Subcutaneous adipose tissue (tissue), 4 donors: Measurements from ENCODE around the gene CD200. TPM values are rescaled to one million over a fixed set of nuclear protein-coding genes. Genes with fewer than 3 reads are reported as not detected.

Experiments
- total RNA-seq, 4 donors: library from RNA; depleted of rRNA; stranded (reverse); fragments of >200 nt; gene quantifications; one replicate each; pipeline ENCODE4 v1.1.0, GENCODE V29; 2016
- TF ChIP-seq, protein P1 (sequence below): fragments of 450-650 bp; IDR thresholded peaks from one replicate; pipeline ENCODE4 v1.5.1; 2016; ENCODE audit warnings: low read depth, mild to moderate bottlenecking, control low read depth, antibody characterized with exemption, moderate library complexity

The CD200 gene
- total RNA-seq, 4 donors from 2014 or later = 2.6 to 10.2 (median 6.7) TPM

DNA sequence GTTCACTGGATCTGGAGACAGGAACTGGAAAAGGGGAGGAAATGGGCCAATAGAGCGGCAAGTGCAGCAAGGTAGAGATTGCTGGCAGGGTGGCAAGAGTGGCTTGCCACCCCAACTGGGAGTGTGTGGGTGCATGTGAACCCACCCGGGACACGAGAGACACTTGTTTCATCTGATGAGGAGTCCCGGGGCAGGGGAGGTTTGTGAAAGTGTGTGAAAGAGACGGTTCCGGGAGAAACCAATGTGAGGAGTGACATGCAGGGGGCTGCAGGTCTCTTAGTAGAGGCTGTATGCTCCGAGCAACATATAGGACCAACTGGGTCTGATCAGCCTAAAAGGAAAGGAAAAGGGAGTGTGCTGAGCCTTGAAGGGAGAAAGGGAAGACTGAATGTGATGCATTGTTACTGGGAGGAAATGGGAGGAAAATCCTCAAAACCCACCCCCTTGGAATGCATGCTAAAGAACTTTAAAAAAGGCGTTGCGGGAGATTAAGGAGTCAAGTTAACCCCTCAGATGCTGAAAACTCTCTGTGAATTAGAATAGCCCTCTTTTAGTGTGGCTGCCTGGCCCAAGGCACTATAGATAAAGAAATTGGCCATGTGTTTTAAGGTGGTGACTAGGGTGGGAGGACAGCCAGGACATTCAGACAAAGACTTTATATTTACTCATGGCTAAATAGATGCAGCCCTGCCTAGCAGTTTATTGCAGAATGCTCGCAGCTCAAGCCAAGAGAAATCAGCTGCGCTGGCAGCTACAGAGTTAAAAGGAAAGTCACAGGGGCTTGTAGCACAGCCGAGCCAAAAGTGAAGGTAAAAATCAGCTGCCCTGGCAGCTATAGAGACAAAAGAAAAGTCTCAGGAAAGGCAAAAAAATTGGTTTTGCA is 29.8 kb upstream of the CD200 start:
- TF ChIP-seq, protein P1, sequence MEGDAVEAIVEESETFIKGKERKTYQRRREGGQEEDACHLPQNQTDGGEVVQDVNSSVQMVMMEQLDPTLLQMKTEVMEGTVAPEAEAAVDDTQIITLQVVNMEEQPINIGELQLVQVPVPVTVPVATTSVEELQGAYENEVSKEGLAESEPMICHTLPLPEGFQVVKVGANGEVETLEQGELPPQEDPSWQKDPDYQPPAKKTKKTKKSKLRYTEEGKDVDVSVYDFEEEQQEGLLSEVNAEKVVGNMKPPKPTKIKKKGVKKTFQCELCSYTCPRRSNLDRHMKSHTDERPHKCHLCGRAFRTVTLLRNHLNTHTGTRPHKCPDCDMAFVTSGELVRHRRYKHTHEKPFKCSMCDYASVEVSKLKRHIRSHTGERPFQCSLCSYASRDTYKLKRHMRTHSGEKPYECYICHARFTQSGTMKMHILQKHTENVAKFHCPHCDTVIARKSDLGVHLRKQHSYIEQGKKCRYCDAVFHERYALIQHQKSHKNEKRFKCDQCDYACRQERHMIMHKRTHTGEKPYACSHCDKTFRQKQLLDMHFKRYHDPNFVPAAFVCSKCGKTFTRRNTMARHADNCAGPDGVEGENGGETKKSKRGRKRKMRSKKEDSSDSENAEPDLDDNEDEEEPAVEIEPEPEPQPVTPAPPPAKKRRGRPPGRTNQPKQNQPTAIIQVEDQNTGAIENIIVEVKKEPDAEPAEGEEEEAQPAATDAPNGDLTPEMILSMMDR = no peak

DNA sequence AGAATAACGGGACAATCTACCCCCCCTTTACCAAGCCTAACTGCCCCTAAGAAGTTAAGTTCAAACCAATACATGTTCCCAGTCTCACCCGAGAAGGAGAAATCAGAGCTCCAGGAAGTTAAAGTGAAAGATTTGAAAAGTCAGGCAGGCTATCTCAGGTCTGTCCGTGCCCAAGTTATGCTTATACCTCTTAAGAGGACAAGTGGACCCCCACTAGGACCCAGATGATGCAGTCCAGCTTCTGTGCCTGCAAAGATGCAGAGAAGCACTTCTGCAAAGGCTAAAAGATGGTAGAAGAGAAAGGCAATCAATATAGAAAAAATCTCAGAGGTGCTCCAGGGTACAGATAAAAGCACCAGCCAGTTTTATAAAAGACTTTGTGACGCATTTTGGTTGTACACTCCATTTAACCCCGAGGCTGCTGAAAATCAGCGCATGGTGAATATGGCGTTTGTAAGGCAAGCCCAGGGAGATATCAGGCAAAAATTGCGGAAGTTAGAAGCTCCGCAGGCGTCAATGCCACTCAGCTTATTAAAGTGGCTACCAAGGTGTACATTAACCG is 29.1 kb upstream of the CD200 start:
- TF ChIP-seq, protein P1 = no peak

DNA sequence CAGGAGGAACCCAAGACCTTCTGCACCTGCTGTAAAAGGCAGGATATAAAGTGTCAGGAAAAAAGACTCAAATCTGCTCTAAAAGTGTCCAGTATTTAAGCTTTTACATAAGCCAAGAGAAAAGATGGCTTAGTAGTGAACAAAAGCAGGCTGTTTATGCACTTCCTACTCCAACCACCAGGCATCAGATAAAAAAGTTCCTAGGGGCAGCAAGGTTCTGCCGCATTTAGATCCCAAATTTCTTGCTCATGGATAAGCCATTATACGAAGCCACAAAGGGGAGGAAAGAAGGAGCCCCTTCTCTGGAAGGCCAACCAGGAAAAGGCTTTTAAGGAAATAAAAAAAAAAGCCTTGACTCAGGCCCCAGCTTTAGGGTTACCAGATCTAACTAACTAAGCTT is 28.3 kb upstream of the CD200 start:
- TF ChIP-seq, protein P1 = no peak

DNA sequence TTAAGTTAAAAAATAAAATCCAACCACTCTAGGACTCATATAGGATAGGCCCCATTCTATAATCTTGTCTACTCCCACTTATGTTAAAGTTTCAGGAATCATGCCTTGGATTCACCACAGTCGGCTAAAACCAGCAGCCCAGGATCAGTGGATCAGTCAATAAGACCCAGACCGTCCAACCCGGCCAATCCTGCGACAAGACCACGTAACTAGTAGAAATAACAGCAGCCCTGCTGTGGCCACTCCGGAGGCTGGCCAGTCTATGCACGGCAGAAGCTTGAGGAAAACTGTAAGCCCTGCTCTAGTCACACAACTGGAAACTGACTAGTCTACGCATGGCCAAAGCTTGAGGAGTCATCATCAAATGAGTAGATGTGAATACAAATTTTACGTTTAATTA is 26.1 kb upstream of the CD200 start:
- TF ChIP-seq, protein P1 = no peak

DNA sequence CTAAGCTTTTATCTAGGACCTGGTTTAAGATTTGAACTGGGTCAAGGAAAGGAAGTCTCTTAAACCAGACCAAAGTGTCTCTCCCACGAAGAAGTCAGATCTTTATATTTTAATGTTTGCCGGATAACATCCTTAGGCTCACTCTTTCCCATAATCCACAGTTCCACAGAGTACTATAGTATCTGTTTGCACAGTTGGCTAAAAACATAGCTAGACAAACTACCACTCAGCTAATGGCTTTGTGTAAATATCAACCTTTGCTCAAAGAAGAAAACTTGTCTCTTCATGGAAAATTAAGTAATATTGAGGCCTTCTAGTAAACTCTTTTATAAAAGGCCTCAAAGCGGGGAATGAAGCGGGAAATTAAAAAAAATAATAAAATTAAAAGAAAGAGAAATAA is 25.4 kb upstream of the CD200 start:
- TF ChIP-seq, protein P1 = no peak

DNA sequence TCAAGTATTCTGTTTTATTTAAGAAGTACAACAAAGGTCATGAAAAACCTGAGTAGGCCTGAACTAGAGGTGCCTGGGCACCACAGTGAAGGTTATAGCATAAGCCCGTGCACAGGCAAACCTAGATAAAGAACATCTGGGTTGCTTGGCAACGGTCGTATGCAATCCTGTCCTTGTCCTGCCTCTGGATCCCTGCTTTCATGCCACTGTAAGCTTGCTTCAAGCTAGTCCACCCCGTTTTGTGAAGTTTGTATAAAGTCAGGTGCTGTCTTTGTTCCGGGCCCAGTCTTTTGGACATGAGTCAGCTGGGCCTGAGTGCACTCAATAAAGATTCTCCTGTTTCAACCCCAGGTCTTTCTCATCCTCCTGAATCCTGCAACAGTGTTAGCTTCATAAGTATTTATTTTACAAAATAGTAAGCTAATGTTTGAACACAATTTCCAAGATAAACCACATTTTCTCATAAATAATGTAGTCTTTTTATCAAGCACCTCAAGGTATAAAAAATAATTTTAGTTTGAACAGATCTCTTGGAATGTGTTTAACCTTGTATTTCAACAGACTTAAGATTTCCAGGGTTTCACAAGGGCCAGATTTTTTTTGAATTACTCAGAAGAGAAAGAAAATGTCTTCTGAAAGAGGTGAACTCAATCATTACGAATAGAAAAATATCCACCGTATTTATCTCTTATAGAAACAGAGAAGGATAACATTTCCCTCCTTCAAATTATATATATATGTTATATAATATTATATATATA is 24.6 kb upstream of the CD200 start:
- TF ChIP-seq, protein P1 = no peak

DNA sequence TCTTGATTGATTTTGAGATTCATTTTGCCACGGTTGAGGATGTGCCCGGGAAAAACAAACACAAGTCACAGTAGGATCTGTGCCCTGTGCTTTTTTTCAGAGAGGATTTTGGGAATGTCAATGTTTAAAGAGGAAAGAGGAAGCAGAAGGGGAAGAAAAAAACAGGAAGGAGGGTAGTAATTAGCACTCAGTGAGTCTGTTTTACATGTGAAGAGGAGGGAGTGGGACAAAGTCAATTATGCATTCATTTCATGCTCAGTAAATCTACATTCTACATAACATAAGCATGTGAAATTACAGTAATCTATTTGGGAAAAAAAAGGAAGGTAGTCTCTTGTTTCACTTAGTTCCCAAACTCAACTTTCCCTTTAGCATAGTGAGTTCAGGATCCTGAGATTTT is 18.3 kb upstream of the CD200 start:
- TF ChIP-seq, protein P1 = no peak
